Smooth muscle cell of the brain vasculature (primary cell): ENCODE data around the gene DPP6.

Source experiments
- DNase-seq: peaks from one replicate; pipeline ENCODE4 v3.0.0-alpha.2; 2012; ENCODE audit warnings: low read depth, low spot score

Gene DPP6

DNA sequence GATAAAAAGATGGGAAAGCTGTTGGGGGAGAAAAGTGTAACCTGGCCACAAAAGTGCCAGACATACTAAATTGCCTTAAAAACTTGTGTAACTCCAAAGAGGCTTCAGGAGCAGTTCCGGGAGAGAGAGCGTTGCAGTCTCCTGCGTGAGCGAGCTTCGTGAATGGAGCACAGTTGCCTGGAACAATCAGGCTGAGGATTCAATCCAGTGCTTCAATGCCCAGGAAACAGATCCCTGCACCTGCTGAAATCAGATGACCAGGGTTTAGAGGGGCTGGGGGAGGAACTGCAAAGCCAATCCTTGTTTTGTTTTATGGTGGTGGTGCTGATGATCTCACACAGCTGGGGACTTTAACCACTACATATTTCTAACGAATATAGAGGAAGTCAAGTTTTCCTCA, 398.3 kb downstream of the DPP6 start:
- no peak for DNase-seq

- DNase-seq: no peak
Observed at GRCh38 chr7:154451480-154452457, 399.6 kb downstream of the DPP6 start.

DNA sequence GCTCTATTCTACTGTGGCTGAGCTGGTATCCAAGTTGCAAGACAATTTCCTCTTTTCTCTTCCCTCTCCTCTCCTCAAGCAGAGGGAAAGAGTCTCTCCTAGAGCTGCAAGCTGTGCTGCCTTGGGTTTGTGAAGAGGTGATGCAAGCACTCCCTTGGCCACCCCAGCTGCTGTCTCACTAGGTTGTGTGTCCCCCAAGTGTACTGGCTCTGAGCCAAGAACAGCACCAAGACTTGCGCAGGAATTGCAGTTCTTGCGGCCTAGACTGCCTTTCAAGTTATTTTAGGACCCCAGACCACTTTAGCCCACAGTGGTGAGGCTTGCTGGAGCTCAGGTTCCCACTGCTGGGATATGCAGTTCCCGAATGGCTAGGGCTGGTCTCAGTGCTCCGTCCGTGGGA, 411.6 kb downstream of the DPP6 start:
- DNase-seq: no peak

GRCh38 chr7:154469652-154470051, 417.5 kb downstream of the DPP6 start:
- no peak for DNase-seq

- DNase-seq: no peak
Observed at GRCh38 chr7:154472343-154472742, 420.1 kb downstream of the DPP6 start.

DNA sequence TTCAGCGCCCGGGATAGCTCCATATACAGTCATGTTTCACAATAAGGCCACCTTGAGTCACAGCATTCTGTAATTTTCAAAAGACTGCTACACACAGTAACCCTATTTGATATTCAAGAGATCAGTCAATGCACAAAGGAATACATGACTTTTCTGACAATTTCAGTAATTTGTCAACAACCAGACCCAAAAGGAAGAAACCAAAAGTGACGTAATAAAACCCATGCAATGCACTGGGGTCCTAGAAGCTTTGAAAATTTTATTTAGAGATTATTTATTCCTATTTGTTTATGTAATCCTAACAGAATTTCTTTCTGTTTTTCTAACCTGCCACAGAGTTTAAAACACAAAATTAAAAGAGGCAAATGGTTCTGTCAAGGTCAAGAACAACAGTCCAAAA, 421.2 kb downstream of the DPP6 start:
- DNase-seq: no peak

- no peak for DNase-seq
Observed at GRCh38 chr7:154474903-154475520, 422.8 kb downstream of the DPP6 start.

DNA sequence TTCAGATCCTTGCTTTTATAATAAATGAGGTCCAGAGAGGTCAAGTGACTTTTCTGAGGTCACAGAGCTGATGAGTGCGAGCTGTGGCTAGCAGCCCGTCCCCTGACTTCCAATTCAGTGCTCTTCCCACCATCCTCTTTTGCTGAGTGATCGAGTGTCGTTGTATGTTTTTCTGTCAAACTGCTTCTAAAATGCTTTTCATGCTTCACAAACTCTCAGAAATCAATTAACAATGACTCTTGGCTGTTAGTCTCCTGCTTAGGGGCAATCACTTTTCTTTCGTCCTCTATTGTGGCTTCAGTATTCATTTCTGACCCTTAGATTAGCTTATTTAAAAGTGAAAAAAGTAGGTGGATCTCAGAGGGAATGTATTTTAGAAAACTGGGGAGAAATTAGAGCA, 423.7 kb downstream of the DPP6 start:
- no peak for DNase-seq

- DNase-seq: no peak
Observed at GRCh38 chr7:154480817-154481216, 428.6 kb downstream of the DPP6 start.

GRCh38 chr7:154482863-154483262, 430.7 kb downstream of the DPP6 start:
- no peak for DNase-seq

DNA sequence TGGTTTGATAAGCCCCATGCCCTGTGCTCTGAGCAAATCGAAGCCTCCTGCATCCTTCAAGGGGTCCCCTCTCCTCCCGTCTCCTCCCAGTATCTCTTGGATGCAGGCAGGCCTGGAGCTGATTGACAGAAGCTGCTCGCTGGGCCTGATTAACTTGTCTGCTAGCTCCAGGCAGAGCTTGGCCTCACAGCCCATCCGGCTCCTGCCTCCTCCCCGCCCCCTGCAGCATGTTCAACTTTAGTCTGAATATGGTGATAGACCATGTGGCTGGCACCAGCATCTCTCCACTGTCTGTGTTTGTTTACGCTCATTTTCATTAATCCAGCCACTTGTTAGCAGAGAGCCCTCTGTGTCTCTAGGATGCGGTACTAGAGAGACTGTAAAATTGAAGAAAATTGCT, 432.2 kb downstream of the DPP6 start:
- DNase-seq: no peak

GRCh38 chr7:154484943-154485342, 432.7 kb downstream of the DPP6 start:
- DNase-seq: no peak

DNA sequence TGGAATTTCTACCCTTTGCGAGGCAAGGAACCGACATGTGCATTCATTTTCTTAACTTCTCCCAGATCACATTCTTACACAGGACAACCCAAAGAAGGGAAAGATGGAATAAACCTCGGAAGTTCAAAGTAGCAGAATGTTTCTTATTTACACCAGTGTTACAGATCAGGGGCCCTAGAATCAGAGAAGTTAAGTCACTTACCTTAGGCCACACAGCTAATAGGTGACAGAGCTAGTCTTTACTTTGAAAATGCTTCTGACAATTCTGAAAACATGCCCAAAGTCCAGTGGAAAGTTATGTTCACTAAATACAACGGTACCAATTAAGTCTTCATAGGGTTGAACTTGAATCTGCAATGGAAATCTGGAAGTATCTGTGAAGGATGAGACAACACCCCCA, 437.7 kb downstream of the DPP6 start:
- DNase-seq: no peak

DNA sequence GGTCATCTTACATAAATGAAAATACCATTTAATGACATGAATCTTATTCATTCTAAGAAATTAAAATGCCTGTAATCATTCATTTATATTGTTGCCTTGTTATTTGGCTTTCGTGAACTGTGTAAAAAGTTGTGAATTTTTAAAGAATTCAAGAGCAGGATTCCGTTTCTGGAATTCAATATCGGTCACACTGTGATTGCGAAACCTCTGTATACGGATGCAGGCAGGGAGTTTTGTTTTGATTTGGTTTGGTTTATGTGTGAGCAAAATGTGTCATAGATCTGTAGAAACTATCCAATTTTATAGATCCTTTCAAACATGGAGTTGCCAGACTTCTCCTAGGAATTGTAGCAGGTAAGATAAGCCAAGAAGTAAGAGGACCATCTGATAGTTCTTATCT, 441.4 kb downstream of the DPP6 start:
- no peak for DNase-seq

DNA sequence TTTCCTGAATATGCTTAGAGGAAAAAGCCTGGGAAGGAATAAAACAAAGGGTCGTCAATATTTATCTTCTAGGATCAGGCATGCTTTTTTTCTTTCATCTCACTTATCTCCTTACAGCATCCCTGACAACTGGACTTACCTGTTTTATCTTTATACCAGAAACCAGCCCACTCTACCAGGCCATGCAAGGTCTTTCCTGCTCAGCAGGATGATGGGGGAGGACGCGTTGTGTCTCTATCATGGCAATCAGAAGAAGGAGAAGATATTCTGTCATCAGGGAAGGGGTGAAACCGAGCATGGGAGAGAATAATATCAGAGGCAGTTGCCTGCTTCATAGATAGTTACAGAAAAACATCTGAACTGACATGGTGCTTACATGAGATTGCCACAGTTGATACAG, 445.6 kb downstream of the DPP6 start:
- DNase-seq: no peak

DNA sequence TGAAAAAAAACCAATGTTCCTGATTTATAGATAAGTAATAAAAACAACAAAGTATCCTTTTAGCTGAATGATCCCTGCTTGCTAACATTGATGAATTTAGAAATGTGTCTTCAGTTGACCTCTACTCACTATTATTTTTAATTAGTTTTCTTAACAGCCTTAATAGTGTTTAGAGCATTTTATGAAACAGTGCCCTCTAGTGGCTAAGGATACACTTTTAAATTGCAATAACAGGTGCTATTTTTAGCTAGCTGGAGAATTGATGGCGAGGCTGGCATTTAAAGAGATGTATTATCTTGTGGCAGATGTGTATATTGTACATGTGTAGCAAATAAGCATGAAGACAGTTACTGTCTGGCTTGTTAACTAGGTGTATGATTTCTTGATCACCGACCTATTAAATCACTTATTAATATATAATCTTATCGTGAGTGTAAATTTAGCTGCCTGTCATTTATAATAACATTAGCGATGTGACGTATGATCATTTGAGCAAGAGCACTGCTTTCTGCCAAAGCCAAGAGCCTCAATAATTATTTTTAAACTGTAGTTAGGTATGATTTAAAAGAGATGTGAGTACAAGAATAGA, 451.9 kb downstream of the DPP6 start:
- no peak for DNase-seq

- no peak for DNase-seq
Observed at GRCh38 chr7:154504918-154505317, 452.7 kb downstream of the DPP6 start.

DNA sequence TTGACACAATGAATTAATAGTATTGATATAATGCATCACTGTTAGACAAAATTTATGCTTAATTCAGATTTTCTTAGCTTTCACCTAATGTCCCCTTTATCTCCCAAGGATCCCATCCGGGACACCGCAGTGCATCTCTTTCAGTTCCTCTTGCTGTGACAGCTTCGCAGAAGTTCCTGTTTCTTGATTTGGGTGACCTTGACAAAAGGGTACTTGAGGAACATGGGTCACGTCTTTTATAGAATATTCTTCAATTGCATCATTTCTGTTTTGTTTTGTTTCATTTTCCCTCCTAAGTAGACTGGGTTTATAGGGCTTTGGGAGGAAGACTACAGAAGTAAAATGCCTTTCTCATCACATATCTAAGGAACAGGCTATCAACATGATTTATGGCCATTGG, 453.2 kb downstream of the DPP6 start:
- DNase-seq: no peak

GRCh38 chr7:154509192-154509591, 457.0 kb downstream of the DPP6 start:
- DNase-seq: no peak

- no peak for DNase-seq
Observed at GRCh38 chr7:154512121-154512833, 460.1 kb downstream of the DPP6 start.

- DNase-seq: no peak
Observed at GRCh38 chr7:154517768-154518167, 465.6 kb downstream of the DPP6 start.

DNA sequence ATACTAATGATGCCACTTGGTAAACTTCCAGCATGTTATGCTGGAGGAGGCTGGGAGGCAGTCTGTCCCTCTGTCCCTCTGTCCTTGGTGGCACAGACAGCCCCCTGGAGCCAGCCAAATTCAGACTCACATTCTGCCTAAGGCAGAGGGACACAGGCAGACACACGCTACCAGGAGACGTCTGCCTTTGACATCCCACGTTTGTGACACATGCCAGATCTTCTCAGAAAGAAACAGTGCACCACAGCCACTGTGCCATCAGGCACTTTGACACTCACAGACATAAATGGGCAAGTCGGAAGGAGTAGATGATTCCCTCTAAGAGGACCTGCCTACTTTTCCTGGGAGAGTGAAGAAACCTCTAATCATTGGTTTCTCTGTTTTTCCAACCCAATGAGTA, 467.0 kb downstream of the DPP6 start:
- DNase-seq: no peak
